Limb (tissue), 2 donors: ENCODE data around the gene LCP1.

Experiments used
- DNase-seq, 2 donors: peaks; one replicate each; pipeline ENCODE4 v3.0.0-alpha.2; 2016; ENCODE audit errors: extremely low spot score in 2 of 2

LCP1 gene

GRCh38 chr13:46101002-46101401 lies 81.0 kb downstream of the LCP1 start:
- DNase-seq, result no peak

DNA sequence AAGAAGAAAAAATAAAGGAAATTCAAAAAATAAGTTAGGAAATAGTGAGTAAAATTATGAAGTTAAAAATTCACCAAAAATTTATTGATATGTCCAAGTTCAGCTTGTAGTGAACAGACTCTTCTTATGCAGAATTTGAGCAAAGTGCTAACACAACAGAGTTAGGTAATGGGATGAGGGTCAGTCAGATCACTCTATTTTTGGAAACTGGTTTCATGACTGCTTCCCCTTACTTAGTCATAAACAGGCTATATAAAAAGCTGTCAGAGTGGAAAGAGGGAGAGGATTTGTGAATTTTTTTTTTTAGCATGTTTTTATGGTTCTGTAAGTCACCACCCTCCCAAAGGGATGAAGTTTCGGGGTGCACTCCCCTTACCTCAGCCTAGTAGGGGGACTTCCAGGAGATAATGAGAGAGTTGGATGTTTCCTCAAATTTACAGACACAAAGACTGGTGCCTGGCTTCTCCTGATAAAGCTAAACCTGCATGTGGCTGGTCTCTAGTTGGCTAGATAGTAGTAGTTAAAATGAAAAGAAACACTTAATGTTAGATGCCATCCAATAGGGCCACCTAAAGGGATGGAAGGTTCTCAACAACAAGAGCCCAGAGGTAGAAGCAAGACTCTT lies 81.7 kb downstream of the LCP1 start:
- DNase-seq, result no peak

DNA sequence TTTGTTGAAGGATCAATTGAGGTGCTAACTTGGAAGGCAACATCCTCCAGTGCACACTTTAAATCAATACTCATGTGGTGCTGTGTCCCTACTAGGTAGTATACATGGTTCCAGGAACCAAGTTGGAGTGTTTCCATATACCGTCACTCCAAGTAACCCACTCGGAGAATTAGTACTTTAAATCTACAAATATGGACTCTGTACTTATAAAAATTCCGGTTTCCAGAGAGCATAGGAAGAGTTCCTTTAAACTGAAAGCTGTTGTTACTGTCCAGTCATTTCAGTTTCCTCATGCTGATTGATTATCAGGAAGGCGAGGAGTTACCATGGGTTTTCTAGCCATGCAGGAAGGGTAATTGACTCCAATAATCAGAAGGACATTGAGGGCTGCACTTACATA lies 84.3 kb downstream of the LCP1 start:
- no peak for DNase-seq

DNA sequence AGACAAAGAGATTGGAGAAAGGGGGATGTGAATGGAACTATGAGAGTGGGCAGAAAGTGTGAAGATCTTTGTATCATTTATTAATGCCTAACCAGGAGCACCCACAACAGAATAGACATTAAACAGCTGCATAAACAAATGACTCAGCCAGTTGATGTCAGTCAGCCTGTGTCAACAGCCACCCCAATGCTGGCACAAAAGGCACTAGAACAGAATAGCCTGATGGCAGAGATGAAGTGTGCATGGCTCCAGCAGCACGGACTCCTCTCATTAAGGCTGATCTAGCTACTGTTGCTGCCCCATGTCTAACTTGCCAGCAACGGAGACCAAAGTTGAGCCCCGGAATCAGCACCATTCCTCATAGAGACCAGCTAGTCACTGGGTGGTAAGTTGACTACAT lies 85.0 kb downstream of the LCP1 start:
- DNase-seq, result no peak

- no peak for DNase-seq
Observed at GRCh38 chr13:46094478-46094877, 87.5 kb downstream of the LCP1 start.

DNA sequence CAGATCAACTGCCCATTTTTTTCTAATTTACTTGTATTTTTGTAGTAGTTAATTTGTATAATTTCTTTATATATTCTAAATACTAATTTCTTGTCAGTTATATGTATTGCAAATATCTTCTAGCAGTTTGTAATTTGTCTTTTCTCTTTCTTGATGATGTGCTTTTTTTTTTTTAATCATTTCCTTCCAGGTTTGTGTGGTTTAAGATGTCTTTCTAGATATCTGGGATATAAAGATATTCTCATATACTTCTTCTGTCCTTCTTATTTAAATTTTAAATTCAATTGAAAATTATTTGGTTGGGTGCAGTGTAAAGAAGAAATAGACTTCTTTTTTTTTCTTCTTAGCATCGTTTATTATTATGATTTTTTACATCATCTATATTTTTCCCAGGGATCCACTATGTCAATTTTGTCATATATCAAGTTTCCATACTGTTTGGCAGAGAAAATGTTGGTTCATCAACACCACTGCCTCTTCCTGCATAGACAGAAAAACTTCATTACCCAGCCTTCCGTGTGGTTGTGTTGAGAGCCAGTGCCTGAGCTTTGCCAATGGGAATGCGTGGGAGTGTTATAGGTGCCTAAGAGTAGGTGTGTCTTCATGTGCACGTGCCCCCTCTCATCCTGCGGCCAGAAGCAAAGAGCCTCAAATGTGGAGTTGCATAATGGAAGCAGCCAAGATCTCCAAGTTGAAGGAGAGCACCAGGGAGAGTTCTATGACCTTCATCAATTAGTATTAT lies 93.0 kb downstream of the LCP1 start:
- no peak for DNase-seq

DNA sequence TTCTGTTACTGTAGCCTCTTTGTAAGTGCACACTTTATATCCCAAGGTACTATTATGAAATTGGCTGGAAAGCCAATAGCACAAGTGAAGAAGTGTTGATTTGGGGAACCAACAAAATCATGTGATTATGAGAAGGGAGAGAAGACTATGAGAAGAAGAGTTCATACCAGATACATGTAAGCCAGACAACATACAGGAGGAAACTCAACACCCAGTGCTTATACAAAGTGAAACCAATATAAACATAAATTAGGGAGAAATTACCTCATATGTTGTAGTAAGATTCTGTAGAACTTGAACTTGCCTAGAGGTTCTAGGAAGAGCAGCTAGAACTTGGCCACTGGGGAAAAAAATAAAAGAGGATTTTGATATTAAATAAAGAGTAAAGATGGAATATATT lies 94.5 kb downstream of the LCP1 start:
- DNase-seq, result no peak

DNA sequence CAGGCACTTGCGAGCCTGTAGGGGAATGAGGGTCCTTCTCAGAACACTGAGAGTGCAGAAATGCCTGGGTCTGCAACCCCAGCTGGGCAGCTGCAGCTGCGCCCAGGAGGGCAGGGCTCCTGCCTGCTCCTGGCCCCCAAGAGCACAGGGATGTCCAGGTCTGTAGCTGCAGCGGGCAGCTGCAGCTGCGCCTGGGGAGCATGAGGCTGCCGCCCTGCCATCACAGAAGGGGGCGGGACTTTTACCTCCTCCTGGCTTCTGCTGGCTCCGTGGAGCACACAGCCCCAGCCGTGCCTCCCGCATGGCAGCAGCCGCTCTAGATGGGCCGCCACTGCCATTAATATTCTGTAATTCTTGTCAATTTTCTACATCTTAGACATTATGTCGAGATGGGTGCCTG lies 95.0 kb downstream of the LCP1 start:
- DNase-seq, result no peak

GRCh38 chr13:46086421-46086922 lies 95.5 kb downstream of the LCP1 start:
- DNase-seq, result no peak

DNA sequence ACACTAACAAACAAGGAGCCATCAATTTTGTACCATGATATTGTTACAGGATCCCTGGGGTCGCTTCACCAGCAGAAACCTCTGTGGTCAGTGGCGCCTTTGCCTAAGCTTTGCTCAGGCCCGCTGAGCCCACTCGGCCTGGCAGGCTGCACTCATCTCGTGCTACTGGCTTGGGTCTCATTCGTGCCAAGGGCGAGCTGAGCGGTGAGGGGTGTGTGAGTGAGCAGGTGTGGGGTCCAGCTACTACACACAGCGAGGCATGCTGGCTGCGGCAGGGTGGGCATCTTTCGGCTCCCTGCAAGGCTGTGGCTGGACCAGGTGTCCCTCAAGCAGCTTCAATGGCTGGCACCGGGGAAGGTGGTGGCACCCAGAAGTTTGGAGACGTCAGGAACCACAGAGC lies 96.2 kb downstream of the LCP1 start:
- DNase-seq, result no peak

- no peak for DNase-seq
Observed at GRCh38 chr13:46082324-46082723, 99.7 kb downstream of the LCP1 start.

- no peak for DNase-seq
Observed at GRCh38 chr13:46079770-46080169, 102.2 kb downstream of the LCP1 start.

DNA sequence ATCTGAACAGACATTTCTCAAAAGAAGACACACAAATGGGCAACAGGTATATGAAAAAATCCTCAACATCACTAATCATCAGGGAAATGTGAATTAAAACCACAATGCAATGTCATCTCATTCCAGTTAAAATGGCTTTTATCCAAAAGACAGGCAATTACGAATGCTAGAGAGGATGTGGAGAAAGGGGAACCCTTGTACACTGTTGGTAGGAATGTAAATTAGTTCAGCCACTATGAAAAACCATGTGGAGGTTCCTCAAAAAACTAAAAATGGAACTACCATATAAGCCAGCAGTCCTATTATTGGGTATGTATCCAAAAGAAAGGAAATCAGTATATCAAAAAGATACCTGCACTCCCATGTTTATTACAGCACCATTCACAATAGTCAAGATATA lies 104.7 kb downstream of the LCP1 start:
- DNase-seq, result no peak

- no peak for DNase-seq
Observed at GRCh38 chr13:46076827-46077226, 105.2 kb downstream of the LCP1 start.
